GM12878 (cell line): Measurements from ENCODE around the gene CYP4Z1. TPM values are rescaled to one million over a fixed set of nuclear protein-coding genes. Genes with fewer than 3 reads are reported as not detected.

Experiments
- ATAC-seq: fragments of 200-7000 bp; cut with Tn5 transposase; 3 replicates; pipeline ENCODE4 v1.9.1; 2020; ENCODE audit warnings: mild to moderate bottlenecking, moderate library complexity
- BruUV-seq: library from RNA; stranded (reverse); fragments of 400-500 nt; replicated peaks from 2 replicates; lab custom pipeline; 2021; lab: Mats Ljungman, UMichigan
- CTCF ChIA-PET: fragments of 300-600 bp; sonication (Branson Sonifier 250); formaldehyde crosslinking; extraction: SDS; loops from one replicate; lab custom pipeline; 2021; ENCODE audit warnings: inconsistent platforms; lab: Yijun Ruan, JAX
- POLR2A ChIA-PET: fragments of 350-600 bp; formaldehyde crosslinking; extraction: SDS; loops from one replicate; lab custom pipeline; 2021; ENCODE audit warnings: inconsistent platforms; lab: Charles Lee
- RAD21 ChIA-PET: fragments of 300-600 bp; sonication (Branson Sonifier 250); formaldehyde crosslinking; loops from one replicate; lab custom pipeline; 2023; ENCODE audit warnings: antibody characterized with exemption; ENCODE audit not compliant: unreplicated experiment; lab: Charles Lee
- SMC1A ChIA-PET: fragments of 300-600 bp; sonication (Branson Sonifier 250); formaldehyde crosslinking; loops from one replicate; lab custom pipeline; 2023; ENCODE audit not compliant: unreplicated experiment, uncharacterized antibody; lab: Charles Lee
- DNase-seq: peaks from one replicate; pipeline ENCODE4 v3.0.0-alpha.2; 2011; ENCODE audit warnings: low read depth, low spot score
- FAIRE-seq: peaks from 3 replicates; lab custom pipeline; 2011; peaks lifted over from hg19 to GRCh38; lab: Jason Lieb, UNC
- H2AFZ ChIP-seq: 2 replicates; pipeline ENCODE4 v1.6.0; 2011; ENCODE audit warnings: low read depth, low read length, control low read depth; ENCODE audit not compliant: control insufficient read depth
- H3K27ac ChIP-seq: 2 replicates; pipeline ENCODE4 v1.5.1; 2011; ENCODE audit warnings: control low read depth; ENCODE audit not compliant: control insufficient read depth, insufficient read depth
- H3K27me3 ChIP-seq, 2 experiments: replicated peaks in 1 of 2; 2 replicates each; pipeline versions ENCODE4 v1.6.0 to v1.6.1; 2011; ENCODE audit warnings: low read length in 1 of 2; ENCODE audit not compliant: control insufficient read depth in 2 of 2, insufficient read depth in 2 of 2
- H3K36me3 ChIP-seq, 2 experiments: 2 replicates each; pipeline ENCODE4 v1.5.1; 2011; ENCODE audit warnings: low read length in 1 of 2; ENCODE audit not compliant: control insufficient read depth in 2 of 2, insufficient read depth in 2 of 2
- H3K4me1 ChIP-seq: 2 replicates; pipeline ENCODE4 v1.6.1; 2011; ENCODE audit warnings: mild to moderate bottlenecking, low read length, moderate library complexity, mixed read lengths; ENCODE audit not compliant: control insufficient read depth, insufficient read depth
- H3K4me2 ChIP-seq: 2 replicates; pipeline ENCODE4 v1.6.0; 2011; ENCODE audit warnings: control low read depth; ENCODE audit not compliant: control insufficient read depth, insufficient read depth
- H3K4me3 ChIP-seq: fragments of 200-600 bp; sonication (generic); 2 replicates; pipeline ENCODE4 v1.5.1; 2016
- H3K79me2 ChIP-seq: 2 replicates; pipeline ENCODE4 v1.6.0; 2011; ENCODE audit warnings: low read length; ENCODE audit not compliant: control insufficient read depth, insufficient read depth
- H3K9ac ChIP-seq: 2 replicates; pipeline ENCODE4 v1.8.0; 2011; ENCODE audit warnings: low read length, control low read depth, mixed read lengths; ENCODE audit not compliant: control insufficient read depth, insufficient read depth
- H3K9me3 ChIP-seq: replicated peaks from 3 replicates; pipeline ENCODE4 v1.5.1; 2011; ENCODE audit warnings: mild to moderate bottlenecking, low read length; ENCODE audit not compliant: control insufficient read depth, insufficient read depth
- H4K20me1 ChIP-seq: 2 replicates; pipeline ENCODE4 v1.6.0; 2011; ENCODE audit not compliant: control insufficient read depth, insufficient read depth
- CBFB ChIP-seq: IDR thresholded peaks from 2 replicates; pipeline ENCODE4 v1.6.1; 2016; ENCODE audit warnings: antibody characterized with exemption, low read depth
- SMAD1 ChIP-seq: fragments of 450-650 bp; IDR thresholded peaks from 2 replicates; pipeline ENCODE4 v1.6.1; 2018; ENCODE audit warnings: mild to moderate bottlenecking, low read depth; ENCODE audit not compliant: partially characterized antibody
- TBL1XR1 ChIP-seq: IDR thresholded peaks from 2 replicates; pipeline ENCODE4 v1.6.1; 2012; ENCODE audit warnings: low read depth, low read length, improper control_type of control experiment
- WGBS: methylation state at CpG from one replicate; pipeline ENCODE4 v1.1.6; 2016; ENCODE audit warnings: low lambda C conversion rate; ENCODE audit not compliant: insufficient replicate concordance, insufficient coverage; ENCODE audit errors: missing lambda C conversion rate; 5-methylcytosine and 5-hydroxymethylcytosine counted together
- in situ Hi-C: fragments of 300-500 bp; cut with MboI; formaldehyde crosslinking; loops from 9 replicates; pipeline ENCODE4 v1.14.3; 2018; ENCODE audit warnings: mixed read lengths
- intact Hi-C: fragments of 100-400 bp; cut with micrococcal nuclease; formaldehyde crosslinking; loops from one replicate; pipeline ENCODE4 v1.14.2; 2022; ENCODE audit not compliant: unreplicated experiment
- polyA plus RNA-seq, 11 experiments: library from polyadenylated mRNA; depleted of rRNA in 4 of 11; unstranded in 6 of 11; stranded (reverse) in 5 of 11; fragments of >200 nt; fragmentation: Nextera tagmentation in 4 of 11; fragmentation: Illumina TruSeq in 1 of 11; extraction: Ambion mirVana in 4 of 11; extraction: Trizol in 1 of 11; gene quantifications; 1 replicate in 1 of 11; 2 replicates in 10 of 11; pipeline versions ENCODE4 v1.2.1 to v1.2.3, GENCODE V29; 2011 to 2016; ENCODE audit warnings: inconsistent platforms in 2 of 11, missing spikeins in 2 of 11, low read depth in 1 of 11
- total RNA-seq, 4 experiments: library from RNA; depleted of rRNA in 3 of 4; stranded (reverse); fragments of >200 nt in 3 of 4; fragmentation: Illumina TruSeq in 1 of 4; extraction: Trizol in 1 of 4; gene quantifications; 2 replicates each; pipeline versions ENCODE4 v1.2.1 to v1.2.3, GENCODE V29; 2013 to 2021
- TF ChIP-seq, protein P1 (sequence below): fragments of 450-650 bp; formaldehyde crosslinking; IDR thresholded peaks from 2 replicates; pipeline ENCODE4 v1.4.0; 2020; ENCODE audit warnings: mild to moderate bottlenecking, moderate library complexity
- TF ChIP-seq, protein P2 (sequence below): fragments of 450-650 bp; formaldehyde crosslinking; IDR thresholded peaks from 2 replicates; pipeline ENCODE4 v1.4.0; 2022; ENCODE audit warnings: mild to moderate bottlenecking, moderate library complexity
- TF ChIP-seq, protein P3 (sequence below): fragments of 450-650 bp; IDR thresholded peaks from 2 replicates; pipeline ENCODE4 v1.6.1; 2017; ENCODE audit warnings: mild to moderate bottlenecking, moderate library complexity
- TF ChIP-seq, protein P4 (sequence below): fragments of 450-650 bp; IDR thresholded peaks from 2 replicates; pipeline ENCODE4 v1.6.1; 2017; ENCODE audit warnings: antibody characterized with exemption, mild to moderate bottlenecking, moderate library complexity

Gene CYP4Z1
- total and polyA plus RNA-seq, 10 of the 15 experiments (the other 5 are each of a cell fraction or from before 2014, with no cell fraction given): not detected

- WGBS: 17% methylated on average over 2 of the region's 2 CpGs
- BruUV-seq: no TSS peak
- DNase-seq: no peak
- Histone ChIP-seq H3K9ac (no peak overlapping the region), H3K4me3 (no peak overlapping the region), H3K9me3 (no peaks in the 10 kb centered on the region), H3K4me2 (no peak overlapping the region), H3K79me2 (no peaks in the 10 kb centered on the region), H4K20me1 (no peaks in the 10 kb centered on the region; the same call in 1 of the 2 replicates), H3K4me1 (no peaks in the 10 kb centered on the region), H3K27me3 (no peaks in the 10 kb centered on the region; a peak in 1 of 4 replicates), H3K27ac (no peak overlapping the region), H3K36me3 (no peaks in the 10 kb centered on the region), H2AFZ (no peak overlapping the region)
- ChIA-PET SMC1A (no interaction called here), RAD21 (no interaction called here), CTCF (no interaction called here), POLR2A (no interaction called here)
- no peak for ATAC-seq
- intact Hi-C loops: no loop called here
- in situ Hi-C loops: no loop called here
- no peak for FAIRE-seq
- TF ChIP-seq, protein P1, sequence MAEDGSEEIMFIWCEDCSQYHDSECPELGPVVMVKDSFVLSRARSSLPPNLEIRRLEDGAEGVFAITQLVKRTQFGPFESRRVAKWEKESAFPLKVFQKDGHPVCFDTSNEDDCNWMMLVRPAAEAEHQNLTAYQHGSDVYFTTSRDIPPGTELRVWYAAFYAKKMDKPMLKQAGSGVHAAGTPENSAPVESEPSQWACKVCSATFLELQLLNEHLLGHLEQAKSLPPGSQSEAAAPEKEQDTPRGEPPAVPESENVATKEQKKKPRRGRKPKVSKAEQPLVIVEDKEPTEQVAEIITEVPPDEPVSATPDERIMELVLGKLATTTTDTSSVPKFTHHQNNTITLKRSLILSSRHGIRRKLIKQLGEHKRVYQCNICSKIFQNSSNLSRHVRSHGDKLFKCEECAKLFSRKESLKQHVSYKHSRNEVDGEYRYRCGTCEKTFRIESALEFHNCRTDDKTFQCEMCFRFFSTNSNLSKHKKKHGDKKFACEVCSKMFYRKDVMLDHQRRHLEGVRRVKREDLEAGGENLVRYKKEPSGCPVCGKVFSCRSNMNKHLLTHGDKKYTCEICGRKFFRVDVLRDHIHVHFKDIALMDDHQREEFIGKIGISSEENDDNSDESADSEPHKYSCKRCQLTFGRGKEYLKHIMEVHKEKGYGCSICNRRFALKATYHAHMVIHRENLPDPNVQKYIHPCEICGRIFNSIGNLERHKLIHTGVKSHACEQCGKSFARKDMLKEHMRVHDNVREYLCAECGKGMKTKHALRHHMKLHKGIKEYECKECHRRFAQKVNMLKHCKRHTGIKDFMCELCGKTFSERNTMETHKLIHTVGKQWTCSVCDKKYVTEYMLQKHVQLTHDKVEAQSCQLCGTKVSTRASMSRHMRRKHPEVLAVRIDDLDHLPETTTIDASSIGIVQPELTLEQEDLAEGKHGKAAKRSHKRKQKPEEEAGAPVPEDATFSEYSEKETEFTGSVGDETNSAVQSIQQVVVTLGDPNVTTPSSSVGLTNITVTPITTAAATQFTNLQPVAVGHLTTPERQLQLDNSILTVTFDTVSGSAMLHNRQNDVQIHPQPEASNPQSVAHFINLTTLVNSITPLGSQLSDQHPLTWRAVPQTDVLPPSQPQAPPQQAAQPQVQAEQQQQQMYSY: no peak
- TF ChIP-seq TBL1XR1: no peak
- TF ChIP-seq, protein P2, sequence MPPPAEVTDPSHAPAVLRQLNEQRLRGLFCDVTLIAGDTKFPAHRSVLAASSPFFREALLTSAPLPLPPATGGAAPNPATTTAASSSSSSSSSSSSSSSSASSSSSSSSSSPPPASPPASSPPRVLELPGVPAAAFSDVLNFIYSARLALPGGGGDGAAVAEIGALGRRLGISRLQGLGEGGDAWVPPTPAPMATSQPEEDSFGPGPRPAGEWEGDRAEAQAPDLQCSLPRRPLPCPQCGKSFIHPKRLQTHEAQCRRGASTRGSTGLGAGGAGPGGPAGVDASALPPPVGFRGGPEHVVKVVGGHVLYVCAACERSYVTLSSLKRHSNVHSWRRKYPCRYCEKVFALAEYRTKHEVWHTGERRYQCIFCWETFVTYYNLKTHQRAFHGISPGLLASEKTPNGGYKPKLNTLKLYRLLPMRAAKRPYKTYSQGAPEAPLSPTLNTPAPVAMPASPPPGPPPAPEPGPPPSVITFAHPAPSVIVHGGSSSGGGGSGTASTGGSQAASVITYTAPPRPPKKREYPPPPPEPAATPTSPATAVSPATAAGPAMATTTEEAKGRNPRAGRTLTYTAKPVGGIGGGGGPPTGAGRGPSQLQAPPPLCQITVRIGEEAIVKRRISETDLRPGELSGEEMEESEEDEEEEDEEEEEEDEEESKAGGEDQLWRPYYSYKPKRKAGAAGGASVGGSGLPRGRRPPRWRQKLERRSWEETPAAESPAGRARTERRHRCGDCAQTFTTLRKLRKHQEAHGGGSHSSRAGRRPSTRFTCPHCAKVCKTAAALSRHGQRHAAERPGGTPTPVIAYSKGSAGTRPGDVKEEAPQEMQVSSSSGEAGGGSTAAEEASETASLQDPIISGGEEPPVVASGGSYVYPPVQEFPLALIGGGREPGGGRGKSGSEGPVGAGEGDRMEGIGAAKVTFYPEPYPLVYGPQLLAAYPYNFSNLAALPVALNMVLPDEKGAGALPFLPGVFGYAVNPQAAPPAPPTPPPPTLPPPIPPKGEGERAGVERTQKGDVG (CRISPR knock-in tag): no peak
- TF ChIP-seq SMAD1: no peak
- TF ChIP-seq, protein P3, sequence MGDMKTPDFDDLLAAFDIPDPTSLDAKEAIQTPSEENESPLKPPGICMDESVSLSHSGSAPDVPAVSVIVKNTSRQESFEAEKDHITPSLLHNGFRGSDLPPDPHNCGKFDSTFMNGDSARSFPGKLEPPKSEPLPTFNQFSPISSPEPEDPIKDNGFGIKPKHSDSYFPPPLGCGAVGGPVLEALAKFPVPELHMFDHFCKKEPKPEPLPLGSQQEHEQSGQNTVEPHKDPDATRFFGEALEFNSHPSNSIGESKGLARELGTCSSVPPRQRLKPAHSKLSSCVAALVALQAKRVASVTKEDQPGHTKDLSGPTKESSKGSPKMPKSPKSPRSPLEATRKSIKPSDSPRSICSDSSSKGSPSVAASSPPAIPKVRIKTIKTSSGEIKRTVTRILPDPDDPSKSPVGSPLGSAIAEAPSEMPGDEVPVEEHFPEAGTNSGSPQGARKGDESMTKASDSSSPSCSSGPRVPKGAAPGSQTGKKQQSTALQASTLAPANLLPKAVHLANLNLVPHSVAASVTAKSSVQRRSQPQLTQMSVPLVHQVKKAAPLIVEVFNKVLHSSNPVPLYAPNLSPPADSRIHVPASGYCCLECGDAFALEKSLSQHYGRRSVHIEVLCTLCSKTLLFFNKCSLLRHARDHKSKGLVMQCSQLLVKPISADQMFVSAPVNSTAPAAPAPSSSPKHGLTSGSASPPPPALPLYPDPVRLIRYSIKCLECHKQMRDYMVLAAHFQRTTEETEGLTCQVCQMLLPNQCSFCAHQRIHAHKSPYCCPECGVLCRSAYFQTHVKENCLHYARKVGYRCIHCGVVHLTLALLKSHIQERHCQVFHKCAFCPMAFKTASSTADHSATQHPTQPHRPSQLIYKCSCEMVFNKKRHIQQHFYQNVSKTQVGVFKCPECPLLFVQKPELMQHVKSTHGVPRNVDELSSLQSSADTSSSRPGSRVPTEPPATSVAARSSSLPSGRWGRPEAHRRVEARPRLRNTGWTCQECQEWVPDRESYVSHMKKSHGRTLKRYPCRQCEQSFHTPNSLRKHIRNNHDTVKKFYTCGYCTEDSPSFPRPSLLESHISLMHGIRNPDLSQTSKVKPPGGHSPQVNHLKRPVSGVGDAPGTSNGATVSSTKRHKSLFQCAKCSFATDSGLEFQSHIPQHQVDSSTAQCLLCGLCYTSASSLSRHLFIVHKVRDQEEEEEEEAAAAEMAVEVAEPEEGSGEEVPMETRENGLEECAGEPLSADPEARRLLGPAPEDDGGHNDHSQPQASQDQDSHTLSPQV: no peak
- TF ChIP-seq, protein P4, sequence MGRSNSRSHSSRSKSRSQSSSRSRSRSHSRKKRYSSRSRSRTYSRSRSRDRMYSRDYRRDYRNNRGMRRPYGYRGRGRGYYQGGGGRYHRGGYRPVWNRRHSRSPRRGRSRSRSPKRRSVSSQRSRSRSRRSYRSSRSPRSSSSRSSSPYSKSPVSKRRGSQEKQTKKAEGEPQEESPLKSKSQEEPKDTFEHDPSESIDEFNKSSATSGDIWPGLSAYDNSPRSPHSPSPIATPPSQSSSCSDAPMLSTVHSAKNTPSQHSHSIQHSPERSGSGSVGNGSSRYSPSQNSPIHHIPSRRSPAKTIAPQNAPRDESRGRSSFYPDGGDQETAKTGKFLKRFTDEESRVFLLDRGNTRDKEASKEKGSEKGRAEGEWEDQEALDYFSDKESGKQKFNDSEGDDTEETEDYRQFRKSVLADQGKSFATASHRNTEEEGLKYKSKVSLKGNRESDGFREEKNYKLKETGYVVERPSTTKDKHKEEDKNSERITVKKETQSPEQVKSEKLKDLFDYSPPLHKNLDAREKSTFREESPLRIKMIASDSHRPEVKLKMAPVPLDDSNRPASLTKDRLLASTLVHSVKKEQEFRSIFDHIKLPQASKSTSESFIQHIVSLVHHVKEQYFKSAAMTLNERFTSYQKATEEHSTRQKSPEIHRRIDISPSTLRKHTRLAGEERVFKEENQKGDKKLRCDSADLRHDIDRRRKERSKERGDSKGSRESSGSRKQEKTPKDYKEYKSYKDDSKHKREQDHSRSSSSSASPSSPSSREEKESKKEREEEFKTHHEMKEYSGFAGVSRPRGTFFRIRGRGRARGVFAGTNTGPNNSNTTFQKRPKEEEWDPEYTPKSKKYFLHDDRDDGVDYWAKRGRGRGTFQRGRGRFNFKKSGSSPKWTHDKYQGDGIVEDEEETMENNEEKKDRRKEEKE: no peak
- TF ChIP-seq CBFB: no peak
Measured at GRCh38 chr1:47021070-47021469, 46.0 kb upstream of the CYP4Z1 start.
